Measurements from ENCODE around the gene MPST.
"Not testable (repeated sequence)": the region's sequence is repeated elsewhere in the genome, so short reads cannot be mapped to it uniquely, and the experiment has no call there.

Gene MPST

GRCh38 chr22:36981247-36981775 lies 38.2 kb upstream of the MPST start:
- H3K27ac ChIP-seq = no peak overlapping the region
- TF ChIP-seq CTCF (conservative IDR thresholded peaks at IDR 0.05) (no peak), ZFX (IDR thresholded peaks at IDR 0.05) (no peak)

GRCh38 chr22:36982136-36982535 lies 37.4 kb upstream of the MPST start:
- TF ChIP-seq ZFX (IDR thresholded peaks at IDR 0.05) (no peak), CTCF (conservative IDR thresholded peaks at IDR 0.05) (peak; percentile 9; the same call in 1 of the 2 replicates)

GRCh38 chr22:36985211-36985889 lies 34.2 kb upstream of the MPST start:
- TF ChIP-seq ZFX (IDR thresholded peaks at IDR 0.05) = no peak
- TF ChIP-seq CTCF (conservative IDR thresholded peaks at IDR 0.05) = no peak
- no peak overlapping the region for H3K27ac ChIP-seq

More at GRCh38 chr22:36982136-36982535, 37.4 kb upstream of the MPST start:
- no peak overlapping the region for H3K27ac ChIP-seq

GRCh38 chr22:36986242-36986821 lies 33.2 kb upstream of the MPST start:
- no peak overlapping the region for H3K27ac ChIP-seq
- TF ChIP-seq ZFX (IDR thresholded peaks at IDR 0.05) = no peak
- TF ChIP-seq CTCF (conservative IDR thresholded peaks at IDR 0.05) = peak; percentile 87

- TF ChIP-seq ZFX (IDR thresholded peaks at IDR 0.05) = no peak
- TF ChIP-seq CTCF (conservative IDR thresholded peaks at IDR 0.05) = no peak
- H3K27ac ChIP-seq = no peak overlapping the region
These were observed 31.3 kb upstream of the MPST start for GRCh38 chr22:36988075-36988832.

- H3K27ac ChIP-seq = not testable (repeated sequence)
These were observed 30.5 kb upstream of the MPST start for GRCh38 chr22:36989012-36989411.

- no peak for TF ChIP-seq CTCF (conservative IDR thresholded peaks at IDR 0.05)
- TF ChIP-seq ZFX (IDR thresholded peaks at IDR 0.05) = no peak
- no peak overlapping the region for H3K27ac ChIP-seq
These were observed 29.1 kb upstream of the MPST start for GRCh38 chr22:36990457-36990856.
